GM21529 (cell line): ENCODE data around the gene ZNF775.
A peak's percentile ranks its signal among the peaks of the same experiment; 100 is the strongest.

ENCODE experiments used
- ATAC-seq: cut with Tn5 transposase; IDR thresholded peaks from one replicate; pipeline ENCODE4 v1.9.1; 2021; ENCODE audit not compliant: unreplicated experiment

The ZNF775 gene

DNA sequence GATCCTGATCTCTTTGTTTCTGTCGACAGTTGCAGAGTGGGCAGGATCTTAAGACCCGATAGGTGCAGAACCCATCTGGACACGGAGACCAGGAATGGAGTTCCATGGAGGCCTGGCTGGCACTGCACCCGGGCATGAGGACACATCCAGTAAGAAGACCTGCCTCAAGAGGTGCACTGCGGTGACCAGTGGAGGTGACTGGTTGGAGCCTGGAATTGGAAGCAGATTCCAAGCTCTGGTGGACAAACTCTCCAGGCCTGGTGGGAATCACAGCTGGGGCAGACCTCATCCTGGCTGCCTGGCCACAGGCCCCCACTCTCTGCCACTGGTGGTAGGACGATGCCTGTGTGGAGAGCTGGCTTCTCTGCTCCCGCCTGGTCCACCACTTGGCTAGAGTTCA is 31.0 kb downstream of the ZNF775 start:
- no peak for ATAC-seq

DNA sequence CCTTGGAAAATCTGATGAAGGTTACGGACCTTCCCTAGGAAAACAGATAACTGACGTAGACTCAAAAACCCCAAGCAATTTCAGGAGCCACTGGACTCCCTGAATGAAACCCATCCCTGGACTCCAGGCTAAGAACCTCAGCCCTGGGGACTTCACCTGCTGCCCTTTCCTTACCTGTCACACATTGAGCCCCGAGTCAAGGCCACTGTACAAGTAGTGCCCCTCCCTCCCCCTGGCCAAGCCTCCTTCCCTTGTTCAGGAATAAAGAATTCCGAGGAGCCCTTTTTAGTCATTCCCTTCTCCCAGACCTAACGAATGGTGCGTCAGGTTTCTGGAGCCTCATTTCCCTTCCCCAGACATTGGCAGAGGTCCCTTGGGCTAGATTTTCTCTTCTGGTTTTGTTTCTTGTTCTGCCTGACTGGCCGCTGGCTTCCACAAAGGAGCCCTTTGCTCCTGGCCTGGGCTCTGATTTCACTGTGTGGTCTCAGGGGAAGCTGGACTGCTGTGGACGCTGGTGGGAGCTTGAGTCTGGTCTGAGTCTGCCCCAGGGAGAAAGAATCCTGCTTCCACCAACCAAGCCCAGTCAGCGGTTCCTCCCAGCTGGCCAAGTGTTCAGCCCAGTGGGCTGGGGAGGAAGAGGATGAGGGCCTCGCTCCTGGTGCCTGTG is 31.7 kb downstream of the ZNF775 start:
- no peak for ATAC-seq

DNA sequence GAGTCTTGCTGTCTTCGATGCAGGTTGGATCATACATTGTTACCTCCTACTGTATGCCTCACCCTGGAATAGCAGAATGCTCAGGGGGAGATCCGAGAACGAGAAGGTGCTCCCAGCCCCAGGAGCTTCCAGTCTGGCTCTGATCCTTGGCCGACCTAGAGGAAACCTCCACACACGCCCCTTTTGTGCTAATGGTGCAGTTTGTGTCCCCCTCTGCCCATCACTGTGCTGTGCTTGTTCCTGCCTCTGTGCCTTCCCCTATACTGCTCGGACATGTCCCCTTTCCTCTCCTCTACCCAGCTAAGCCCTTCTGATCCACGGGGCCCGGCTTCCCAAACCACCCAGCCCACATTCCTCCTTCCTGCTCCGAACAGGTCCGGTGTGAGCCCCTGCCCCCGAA is 32.5 kb downstream of the ZNF775 start:
- ATAC-seq: no peak

DNA sequence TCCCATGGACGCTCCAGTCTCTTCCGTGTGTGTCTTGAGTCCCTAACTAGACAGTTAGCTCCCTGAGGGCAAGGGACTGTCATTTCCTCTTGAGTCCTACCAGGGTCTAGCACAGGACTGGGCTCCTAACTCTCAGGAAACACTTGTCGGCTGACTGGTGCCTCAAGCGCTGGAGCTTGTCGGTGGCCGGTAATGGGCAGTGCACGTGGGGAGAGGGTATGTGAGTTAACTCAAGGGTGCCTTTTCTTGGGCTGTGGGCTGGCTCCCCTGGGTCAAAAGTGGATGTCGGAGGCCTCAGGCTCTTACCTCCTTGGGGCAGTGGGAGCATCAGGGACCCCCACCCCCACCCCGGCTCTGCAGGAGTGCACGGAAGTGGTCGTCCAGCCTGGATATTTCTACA is 32.9 kb downstream of the ZNF775 start:
- no peak for ATAC-seq

DNA sequence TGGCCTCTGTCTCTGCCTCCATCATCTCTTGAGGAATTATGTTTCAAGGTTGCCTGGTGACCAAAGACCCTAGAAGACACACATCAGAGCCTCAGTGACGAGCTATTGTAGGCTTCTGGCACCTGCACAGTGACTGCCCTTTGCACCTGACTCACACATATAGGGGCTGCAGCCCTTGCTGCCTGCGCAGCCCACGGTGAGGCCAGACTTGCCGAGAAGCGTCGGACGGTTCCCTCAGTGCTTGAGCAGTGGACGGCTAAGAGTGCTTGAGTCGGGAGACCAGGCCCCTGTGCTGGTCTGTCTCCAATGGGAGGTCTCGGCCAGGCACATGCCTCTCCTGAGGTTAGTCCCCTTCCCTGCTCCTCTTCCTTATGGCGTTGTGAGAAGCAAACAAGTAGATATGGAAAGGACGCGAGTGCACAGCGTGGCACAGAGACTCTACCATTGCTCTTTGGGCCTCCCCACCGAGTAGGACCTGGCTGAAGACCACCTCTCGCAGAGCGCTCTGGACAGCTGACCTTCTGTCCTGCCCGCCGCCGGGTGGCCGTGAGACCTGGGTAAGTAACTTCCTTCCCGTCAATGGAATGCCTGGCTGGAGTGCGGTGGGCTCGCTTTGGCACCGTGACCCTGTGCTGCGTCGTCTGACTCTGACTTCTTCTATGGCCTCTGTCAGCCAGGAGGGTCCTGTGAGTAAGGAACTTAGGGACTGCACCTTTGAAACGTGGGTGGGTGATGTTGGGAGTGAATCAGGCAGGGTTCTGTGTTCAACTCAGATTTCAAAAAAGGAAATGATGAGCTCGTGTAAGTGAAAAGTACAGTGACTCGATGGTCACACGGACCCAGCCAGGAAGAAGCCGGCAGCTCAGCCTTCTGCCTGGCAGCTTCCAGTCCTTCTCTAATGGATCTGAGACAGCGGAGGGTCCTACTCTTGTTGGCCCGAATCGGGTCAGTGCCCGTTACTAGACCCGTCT is 33.7 kb downstream of the ZNF775 start:
- no peak for ATAC-seq

DNA sequence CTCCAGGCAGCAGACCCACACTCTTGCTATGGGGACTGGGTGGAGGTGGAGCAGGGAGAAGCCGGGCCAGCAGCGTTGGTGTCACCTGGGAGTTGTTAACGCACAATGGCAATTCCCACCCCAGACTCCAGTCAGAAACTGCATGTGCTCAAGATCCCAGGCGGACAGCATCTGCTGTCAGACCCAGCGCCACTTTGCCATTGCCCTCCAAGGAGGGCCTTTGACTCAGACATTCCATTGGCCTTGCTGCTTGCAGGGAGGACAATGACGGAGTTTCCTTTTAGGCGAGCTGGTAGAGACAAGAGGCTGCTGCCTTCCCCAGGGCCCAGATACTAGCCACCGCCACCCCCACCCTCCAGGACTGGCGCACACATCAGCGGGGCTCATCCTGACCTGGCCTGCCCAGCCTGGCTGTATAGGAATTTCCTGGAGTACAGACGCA is 34.5 kb downstream of the ZNF775 start:
- no peak for ATAC-seq

DNA sequence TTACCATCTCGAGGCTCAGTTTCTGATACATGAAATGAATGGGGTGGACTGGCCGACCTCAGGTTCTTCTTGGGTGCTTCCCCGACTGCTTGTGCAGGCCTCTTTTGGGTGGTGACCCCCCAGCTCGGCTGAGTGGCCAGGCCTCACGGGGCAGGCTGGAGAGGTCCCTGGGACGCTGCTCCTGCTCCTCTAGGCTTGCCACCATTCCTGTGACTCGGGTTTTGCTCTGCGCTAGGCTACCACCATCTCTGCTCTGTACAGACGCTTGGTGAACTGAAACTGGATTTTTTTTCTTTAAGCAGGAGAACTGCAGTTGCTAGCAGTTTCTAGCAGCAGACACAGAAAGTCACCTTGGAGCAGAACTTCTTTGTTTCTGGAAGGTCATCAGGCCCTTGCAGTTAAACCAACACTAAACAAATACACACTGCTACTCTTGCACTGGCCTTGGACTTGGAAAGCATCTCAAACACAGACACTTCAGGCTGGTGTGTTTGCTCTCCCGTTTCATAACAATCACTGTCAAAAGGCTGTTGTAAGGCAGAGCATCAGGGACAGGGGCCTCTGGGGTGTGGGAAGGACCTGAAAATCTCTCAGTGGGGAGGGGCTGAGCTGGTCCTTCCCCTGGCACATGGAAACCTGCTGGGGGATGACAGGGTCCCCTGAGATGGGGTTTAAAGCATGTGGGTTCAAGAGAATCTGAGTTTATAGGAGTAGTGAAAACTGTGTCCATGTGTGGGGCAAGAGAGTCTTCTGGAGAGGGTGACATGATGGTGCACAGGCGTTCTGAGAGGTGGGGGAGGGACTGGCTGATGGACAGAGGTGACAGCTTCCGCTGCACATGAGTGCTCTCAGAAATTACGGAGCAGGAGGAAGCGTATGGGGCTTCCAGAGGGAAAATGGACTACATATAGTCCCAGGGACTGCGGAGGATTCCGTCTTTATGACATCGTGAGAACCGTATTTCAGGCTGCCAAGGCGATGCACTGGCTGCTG is 36.3 kb downstream of the ZNF775 start:
- ATAC-seq: no peak

DNA sequence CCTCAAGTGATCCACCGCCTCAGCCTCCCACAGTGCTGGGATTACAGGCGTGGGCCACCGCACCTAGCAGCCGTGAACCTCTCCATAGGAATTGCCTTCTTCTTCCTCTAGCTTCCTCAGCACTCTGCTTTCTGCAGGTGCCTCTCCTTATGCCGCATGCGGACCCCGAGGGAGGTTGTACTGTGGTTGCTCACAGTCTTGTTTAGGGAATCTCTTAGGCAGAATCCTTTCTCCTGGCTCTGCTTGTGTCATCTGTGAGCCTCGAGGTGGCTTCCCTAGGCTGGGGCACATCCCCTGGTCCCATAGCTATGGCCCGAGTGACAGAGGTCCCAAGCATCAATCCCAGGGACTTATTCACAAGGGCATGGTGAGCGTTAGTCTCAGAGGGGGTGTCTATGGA is 38.1 kb downstream of the ZNF775 start:
- no peak for ATAC-seq

DNA sequence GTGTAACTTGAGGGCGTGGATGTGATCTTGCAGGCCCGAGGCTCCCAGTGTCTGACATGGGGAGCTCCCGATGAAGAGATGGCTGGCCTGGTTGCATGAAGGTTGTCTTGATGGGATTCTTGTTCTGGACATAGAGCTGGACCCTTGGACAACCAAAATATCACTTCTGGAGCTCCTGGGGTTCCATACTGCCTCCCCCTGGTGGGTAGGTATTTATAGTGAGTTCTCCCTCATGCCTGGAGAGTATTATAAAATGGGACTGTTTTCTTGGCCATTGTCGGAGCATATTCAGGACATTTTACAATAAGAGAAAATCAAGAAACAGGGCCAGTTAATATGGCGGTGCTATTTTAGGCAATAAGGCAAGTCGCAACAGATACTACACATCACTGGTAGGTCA is 38.7 kb downstream of the ZNF775 start:
- no peak for ATAC-seq

DNA sequence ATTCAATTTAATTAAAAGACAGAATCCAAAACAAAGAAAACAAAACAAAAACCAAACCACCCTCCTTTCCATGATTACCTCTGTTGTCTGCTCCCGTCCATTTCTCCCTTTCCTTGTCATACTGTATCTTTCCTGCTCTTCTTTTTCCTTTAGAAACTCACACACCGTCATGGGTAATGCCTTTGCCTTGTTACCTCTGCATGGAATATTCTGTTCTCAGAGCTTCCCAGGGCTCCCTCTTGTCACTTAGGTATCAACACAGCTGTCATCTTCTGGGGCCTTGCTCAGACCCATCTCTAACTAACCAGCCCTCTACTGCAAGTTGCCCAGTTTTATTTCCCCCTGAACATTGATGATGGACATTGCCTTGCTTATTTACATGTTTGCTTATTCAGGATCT is 41.1 kb downstream of the ZNF775 start:
- ATAC-seq: no peak

DNA sequence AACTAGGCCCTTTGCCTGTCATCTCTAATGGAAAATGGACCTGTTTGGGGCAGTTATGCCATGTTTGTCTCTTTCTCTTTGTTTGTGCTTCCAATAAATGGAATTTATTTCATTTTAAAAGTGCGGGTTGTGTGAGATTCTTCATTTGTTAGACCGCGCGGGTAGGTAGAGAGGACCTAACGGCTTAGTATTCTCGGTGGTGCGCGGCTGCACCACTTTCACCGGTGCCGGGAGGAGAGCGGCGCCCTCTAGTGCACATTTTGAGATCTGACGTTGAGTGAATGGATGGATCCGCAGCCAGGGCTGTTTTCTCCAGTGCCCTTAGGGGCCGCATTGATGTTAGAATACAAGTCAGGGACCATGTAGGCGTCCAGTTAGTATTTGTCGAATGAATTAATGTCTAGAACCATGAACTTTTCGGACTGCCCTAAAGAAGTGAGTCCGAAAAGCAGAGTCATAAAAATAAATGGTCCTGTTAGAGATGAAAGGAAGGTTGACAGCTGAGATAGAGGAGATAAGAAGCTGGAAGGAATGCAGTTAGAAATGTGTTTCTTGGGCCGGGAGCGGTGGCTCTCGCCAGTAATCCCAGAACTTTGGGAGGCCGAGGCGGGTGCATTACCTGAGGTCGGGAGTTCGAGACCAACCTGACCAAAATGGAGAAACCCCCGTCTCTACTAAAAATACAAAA is 42.0 kb downstream of the ZNF775 start:
- peak; percentile 99 for ATAC-seq

DNA sequence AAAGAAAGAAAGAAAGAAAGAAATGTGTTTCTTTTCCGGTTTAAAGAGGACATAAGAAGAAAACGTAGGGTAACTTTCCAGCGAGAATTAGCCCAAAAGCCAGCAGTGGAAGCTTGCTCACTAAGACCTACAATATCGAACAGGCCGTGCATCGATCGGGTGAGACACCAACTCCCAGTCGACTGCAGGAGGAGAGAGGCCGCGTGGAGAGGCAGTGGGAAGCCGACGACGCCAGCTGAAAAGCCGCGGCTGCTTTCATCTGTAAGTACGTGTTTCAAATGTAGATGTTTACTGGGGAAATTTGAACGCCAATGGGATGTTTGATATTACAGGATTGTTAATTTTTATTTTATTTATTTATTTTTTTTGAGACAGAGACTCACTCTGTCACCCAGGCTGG is 42.7 kb downstream of the ZNF775 start:
- no peak for ATAC-seq

DNA sequence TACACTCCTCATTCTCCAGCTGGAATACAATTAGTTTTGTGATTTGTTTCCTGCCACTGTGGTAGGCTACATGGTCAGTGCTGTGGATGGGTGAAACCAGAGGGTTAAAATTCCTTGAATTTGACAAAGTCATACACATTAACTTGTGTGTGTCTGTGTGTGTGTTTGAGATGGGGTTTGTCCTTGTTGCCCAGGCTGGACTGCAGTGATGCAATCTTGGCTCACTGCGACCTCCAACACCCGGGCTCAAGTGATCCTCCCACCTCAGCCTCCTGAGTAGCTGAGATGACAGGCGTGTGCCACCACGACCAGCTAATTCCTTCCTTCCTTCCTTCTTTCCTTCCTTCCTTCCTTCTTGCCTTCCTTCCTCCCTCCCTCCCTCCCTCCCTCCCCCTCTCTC is 46.5 kb downstream of the ZNF775 start:
- no peak for ATAC-seq

DNA sequence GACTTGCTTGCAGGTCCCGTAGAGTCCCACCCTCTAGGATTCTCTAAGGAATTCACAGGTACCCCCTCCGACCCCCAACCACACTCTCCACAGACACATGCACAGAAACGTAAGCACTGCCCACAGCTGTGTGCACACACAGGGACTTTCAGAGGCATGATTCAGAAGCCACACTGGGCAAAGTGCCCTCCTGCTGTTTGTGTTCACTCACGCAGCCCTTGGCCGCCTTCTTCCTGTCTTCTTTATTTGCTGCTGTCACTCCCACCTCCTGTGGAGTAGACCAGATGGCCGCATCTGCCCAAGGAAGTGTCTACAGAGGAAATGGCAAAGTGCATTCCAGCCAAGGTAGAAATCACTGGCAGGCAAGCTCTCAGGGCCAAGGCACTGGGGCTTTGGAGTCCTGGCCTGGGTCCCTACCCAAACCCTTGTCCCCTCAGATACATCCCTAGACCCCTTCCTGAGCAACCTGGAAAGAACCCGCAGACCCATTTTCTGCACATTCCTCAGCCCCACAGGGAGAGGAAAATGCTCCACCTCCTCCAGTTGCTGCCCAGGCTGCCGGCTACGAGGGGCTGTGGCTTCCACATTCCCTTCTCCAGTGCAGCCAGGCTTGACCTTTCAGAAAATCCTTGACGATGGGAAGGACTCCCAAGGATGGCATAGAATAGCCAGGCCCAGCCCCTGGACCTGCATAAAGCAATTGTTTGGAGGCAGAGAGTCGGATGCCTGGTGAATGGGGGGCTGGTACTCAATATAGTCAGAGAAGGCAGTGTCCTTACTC is 49.7 kb downstream of the ZNF775 start:
- ATAC-seq: peak; percentile 54

DNA sequence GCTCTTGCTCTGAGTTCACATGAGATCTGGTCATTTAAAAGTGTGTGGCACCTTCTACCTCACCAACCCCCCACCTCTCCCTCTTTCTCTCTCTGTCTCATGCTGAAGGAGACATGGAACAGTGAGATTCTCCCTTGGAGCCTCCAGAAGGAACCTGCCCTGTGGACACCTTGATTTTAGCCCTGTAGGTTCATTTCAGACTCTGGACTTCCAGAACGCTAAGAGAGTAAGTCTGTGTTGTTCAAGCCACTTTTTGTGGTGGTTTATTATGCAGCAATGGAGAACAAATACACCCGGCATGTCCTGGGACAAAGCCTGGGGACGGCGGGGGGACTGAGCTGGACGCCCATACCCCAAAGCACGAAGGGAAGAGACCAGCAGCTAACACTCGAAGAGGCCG is 50.6 kb downstream of the ZNF775 start:
- no peak for ATAC-seq

DNA sequence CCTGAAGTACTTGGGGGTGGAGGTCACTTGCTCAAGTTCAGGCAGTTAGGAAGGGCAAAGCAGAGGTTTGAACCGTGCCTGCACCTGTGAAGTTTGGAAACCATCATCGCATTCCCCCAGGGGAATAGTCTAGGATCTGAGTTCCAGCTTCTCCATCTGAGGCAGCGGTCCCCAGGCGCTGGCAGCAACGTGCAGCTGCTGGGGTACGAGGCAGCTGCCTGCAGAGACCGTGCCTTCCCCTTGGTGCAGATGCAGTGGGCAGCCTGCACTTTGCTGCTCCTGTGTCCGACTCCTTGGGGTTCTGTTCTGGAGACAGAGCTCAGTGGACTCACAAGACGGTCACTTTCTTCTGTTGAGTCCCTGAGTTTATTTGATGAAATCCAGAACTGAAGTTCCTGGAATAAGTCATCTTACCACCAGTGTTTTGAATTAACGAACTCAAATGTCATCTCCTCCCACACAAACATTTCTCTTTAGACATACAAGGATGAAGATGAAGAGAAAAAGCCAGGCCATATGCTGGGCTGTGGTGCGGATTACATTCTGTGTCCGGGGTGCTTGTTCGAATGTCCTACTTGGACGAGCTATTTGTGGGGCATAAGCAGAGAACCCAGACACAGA is 51.4 kb downstream of the ZNF775 start:
- ATAC-seq: no peak

DNA sequence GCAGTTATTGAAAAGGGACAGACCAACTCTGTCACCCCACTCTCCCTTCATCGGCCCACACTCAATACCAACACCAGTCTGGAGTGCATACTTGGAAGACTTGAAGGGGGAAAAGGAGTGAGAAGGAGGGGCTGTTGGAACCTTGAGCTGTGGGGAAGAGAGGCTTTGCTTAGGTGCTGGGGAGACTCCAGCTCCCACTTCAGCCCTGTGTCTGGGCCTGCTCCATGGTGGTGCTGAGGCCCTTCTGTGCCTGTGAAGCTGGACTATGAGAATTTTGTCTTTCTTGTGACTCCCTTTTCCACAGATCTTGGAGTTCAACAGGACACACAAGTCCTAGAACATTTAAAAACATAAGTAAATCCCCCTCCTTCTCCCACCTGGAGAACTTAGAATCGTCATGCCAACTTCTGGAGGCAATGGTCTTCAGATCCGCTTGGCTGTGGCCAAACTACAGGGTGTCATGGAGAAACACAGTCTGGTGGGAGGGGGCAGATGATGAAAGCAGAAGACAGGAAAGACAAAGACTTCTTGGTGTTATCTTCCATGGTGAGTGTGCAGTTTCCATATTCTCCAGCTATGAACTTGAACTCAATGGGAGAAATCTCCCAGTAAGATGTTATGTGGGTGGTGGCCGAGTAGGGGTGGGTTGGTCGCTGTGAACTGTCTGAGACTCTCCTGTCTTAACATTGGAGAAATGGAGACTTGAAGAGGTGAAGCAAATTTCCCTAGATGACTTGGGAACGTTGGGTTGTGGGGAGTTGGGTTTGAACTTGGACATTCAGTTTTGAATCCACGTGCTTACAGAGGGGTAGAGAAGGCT is 52.9 kb downstream of the ZNF775 start:
- ATAC-seq: no peak
